Stimulated activated naive CD4-positive, alpha-beta T cell (primary cell): ENCODE data around the gene XAGE5.
"Not testable (repeated sequence)": the region's sequence is repeated elsewhere in the genome, so short reads cannot be mapped to it uniquely, and the experiment has no call there.

Experiments used
- DNase-seq, 6 experiments: peaks; one replicate each; lab custom pipeline; 2025; lab: John Stamatoyannopoulos, UW

The XAGE5 gene

GRCh38 chrX:52811065-52811625 is at the start of gene XAGE5:
TSS of gene XAGE5 (plus strand) at chrX:52811287. CDS start at chrX:52812567, 1,280 bp downstream.
- no peak for DNase-seq

DNA sequence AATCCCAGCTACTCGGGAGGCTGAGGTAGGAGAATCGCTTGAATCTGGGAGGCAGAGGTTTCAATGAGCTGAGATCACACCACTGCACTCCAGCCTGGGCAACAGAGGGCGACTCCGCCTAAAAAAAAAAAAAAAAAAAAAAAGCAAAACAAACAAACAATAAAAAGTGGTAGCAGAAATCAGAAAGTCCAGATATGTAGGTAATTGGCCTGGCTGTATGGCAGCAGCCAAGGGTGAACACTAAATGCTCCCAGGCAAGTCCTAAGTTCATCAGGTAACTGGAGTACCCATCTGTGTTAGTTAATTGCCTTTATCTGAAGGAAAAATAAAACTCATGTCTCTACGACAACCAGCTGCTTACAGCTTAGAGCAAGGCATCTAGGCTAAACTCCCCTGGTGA is 45.1 kb upstream of the XAGE5 start:
- not testable (repeated sequence) for DNase-seq

- DNase-seq = not testable (repeated sequence)
These were observed 37.6 kb upstream of the XAGE5 start for GRCh38 chrX:52773504-52773903.

DNA sequence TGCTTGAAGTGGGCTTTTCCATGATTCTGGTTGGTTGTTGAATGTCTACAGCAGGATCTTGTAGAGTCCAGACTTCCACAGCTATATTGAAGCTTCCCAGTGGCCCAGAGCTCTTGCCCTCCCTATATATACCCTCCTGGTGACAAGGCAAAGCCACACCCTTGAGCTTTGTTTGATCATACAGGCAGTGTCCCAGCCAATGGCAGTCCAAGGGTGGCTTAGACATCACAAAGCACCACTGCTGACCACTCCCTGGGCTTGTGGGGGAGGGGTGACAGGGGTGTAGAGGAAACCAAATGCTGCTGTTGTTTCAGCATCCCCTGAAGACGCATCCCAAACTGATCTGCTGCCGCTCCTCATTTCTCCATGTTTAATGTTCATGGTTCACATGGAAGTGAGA is 13.8 kb upstream of the XAGE5 start, which contains the start of gene SPANXN5:
SPANXN5 (minus strand) TSS at position 101 of the 400 bp plus-strand sequence; CDS start at position 22, 79 bp downstream.
- DNase-seq = not testable (repeated sequence)

- DNase-seq = not testable (repeated sequence)
These were observed 6.2 kb upstream of the XAGE5 start for GRCh38 chrX:52804876-52805275.

- no peak for DNase-seq
These were observed 8.7 kb downstream of the XAGE5 start for GRCh38 chrX:52819788-52820187.

GRCh38 chrX:52821079-52821760 is 10.1 kb downstream of the XAGE5 start:
- DNase-seq = no peak

DNA sequence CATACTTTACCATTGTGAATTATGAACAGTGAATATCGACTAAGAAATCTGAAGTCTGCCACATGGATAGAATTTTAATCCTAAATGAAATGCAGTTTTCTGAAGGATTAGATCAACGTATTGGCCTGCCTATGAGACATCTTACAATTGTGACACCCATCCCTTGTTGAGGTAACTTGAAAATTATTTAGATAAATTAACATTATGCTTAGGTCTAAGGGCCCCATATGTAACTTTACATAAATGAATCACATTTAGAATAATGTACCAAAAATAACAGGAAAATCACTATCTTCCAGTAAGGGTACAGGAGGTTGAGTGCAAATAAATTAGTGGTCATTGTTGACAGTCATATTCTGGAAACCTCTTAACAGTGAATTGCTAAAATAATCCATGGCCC is 13.5 kb downstream of the XAGE5 start:
- no peak for DNase-seq

DNA sequence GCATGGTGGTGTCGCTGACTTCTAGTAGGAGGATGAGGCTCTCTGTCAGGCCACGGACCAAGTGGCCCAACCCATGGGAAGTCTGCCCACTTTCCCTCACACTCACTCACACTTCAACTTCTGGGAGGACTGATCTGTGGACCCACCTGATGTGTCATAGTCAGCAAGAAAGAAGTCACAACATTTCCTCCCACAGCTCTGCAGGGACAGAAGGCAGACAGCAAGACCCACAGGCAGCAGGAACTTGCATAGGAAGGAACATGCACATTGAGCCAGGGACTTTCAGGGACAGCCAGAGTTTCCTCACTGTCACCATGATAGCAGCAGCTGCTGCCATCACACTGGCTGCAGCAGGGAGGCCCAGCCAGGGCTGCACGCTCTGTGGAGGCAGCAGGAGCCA is 19.5 kb downstream of the XAGE5 start:
- no peak for DNase-seq

- DNase-seq = no peak
These were observed 28.1 kb downstream of the XAGE5 start for GRCh38 chrX:52839137-52839536.

GRCh38 chrX:52843619-52844018 is 32.5 kb downstream of the XAGE5 start:
- not testable (repeated sequence) for DNase-seq

- DNase-seq = no peak
These were observed 41.2 kb downstream of the XAGE5 start for GRCh38 chrX:52852110-52852860.

DNA sequence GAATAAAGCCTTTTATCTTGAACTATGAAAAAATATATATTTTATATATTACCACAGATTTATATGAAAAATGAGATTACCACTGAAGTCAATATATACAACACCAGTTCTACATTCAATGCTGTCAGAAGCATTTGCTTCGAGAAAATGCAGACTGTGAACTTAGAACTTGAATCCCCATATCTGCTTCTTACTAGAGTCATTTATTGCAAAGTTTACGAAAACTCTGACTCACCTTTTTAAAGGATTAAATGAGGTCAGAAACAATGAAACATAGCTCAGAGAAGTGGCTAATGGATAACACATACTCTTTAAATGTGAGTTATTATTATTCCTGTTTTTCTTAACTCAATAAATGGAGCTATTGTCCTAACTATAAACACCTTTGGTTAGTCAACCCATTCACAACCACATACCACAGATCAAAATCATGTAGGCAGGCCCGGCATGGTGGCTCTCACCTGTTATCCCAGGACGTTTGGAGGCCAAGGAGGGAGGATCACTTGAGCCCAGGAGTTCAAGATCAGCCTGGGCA is 46.0 kb downstream of the XAGE5 start:
- DNase-seq = not testable (repeated sequence)

GRCh38 chrX:52865343-52865998 is 54.4 kb downstream of the XAGE5 start:
- DNase-seq = no peak
